ENCODE data around the gene BAHCC1. TPM values are rescaled to one million over a fixed set of nuclear protein-coding genes. Genes with fewer than 3 reads are reported as not detected.

Gene BAHCC1
- total RNA-seq, 1 experiment from 2014 or later, result 29.8 TPM

DNA sequence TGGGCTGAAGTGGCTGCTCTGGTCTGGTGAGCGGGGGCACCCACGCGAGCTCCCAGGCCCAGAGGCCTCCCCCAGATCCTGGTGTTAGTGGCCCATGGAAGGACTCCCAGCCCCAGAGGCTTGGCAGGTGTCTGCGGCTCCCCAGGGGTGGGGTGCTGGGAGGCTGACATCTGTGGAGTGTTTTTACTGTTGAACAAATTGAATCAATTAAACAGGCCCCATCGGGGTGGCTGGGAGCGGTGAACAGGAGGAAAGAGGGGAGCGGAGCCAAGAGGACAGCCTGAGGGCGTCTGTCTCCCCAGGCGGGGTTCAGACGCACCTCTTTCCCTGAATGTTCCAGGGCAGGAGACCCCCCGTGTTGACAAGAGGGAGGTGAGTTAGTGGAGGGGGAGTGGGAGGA, 87.4 kb downstream of the BAHCC1 start:
- no peak for TF ChIP-seq RORB (CRISPR knock-in tag; IDR thresholded peaks at IDR 0.05)
- TF ChIP-seq, protein P1, sequence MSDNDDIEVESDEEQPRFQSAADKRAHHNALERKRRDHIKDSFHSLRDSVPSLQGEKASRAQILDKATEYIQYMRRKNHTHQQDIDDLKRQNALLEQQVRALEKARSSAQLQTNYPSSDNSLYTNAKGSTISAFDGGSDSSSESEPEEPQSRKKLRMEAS (CRISPR knock-in tag; IDR thresholded peaks at IDR 0.05), result no peak
- TF ChIP-seq, protein P2, sequence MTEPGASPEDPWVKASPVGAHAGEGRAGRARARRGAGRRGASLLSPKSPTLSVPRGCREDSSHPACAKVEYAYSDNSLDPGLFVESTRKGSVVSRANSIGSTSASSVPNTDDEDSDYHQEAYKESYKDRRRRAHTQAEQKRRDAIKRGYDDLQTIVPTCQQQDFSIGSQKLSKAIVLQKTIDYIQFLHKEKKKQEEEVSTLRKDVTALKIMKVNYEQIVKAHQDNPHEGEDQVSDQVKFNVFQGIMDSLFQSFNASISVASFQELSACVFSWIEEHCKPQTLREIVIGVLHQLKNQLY (CRISPR knock-in tag; IDR thresholded peaks at IDR 0.05), result no peak
- POLR2A ChIA-PET, result no interaction called here

GRCh38 chr17:81483085-81483861, 88.0 kb downstream of the BAHCC1 start:
- peaks cover 7% of the 10 kb centered on the region; the same call in 1 of the 2 replicates for H3K4me1 Mint-ChIP-seq
- no peaks in the 10 kb centered on the region for H3K36me3 Mint-ChIP-seq
- no peaks in the 10 kb centered on the region for H3K9me3 Mint-ChIP-seq
- ChIA-PET CTCF (interaction anchor here (0.6 to 2.8 kb wide), 23 partner anchors 8 to 232 kb away, joined by 3 to 62 read pairs (median 10); partner anchors contain the start of gene BAHCC1), POLR2A (interaction anchor here (1.8 kb wide), 1 partner anchor 25 kb away, joined by 7 read pairs; no protein-coding TSS in a partner anchor)
- DNase-seq (ENCODE audit: low spot score), result peak; percentile 33
- peaks cover 66% of the 10 kb centered on the region for H3K27me3 Mint-ChIP-seq (ENCODE audit: low read depth)
- no peak for ATAC-seq
- no peak overlapping the region for H3K27ac Mint-ChIP-seq
- peak overlapping the region; percentile 52 for H3K4me3 Mint-ChIP-seq
- TF ChIP-seq, protein P3, sequence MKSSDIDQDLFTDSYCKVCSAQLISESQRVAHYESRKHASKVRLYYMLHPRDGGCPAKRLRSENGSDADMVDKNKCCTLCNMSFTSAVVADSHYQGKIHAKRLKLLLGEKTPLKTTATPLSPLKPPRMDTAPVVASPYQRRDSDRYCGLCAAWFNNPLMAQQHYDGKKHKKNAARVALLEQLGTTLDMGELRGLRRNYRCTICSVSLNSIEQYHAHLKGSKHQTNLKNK (CRISPR knock-in tag; IDR thresholded peaks at IDR 0.05), result no peak
- TF ChIP-seq FOXP1 (CRISPR knock-in tag; IDR thresholded peaks at IDR 0.05; ENCODE audit: borderline replicate concordance) (no peak), PRDM15 (CRISPR knock-in tag; IDR thresholded peaks at IDR 0.05) (peak; percentile 36; the same call in 1 of the 2 replicates), FOXJ3 (CRISPR knock-in tag; IDR thresholded peaks at IDR 0.05; ENCODE audit: borderline replicate concordance) (no peak)
- TF ChIP-seq, protein P4, sequence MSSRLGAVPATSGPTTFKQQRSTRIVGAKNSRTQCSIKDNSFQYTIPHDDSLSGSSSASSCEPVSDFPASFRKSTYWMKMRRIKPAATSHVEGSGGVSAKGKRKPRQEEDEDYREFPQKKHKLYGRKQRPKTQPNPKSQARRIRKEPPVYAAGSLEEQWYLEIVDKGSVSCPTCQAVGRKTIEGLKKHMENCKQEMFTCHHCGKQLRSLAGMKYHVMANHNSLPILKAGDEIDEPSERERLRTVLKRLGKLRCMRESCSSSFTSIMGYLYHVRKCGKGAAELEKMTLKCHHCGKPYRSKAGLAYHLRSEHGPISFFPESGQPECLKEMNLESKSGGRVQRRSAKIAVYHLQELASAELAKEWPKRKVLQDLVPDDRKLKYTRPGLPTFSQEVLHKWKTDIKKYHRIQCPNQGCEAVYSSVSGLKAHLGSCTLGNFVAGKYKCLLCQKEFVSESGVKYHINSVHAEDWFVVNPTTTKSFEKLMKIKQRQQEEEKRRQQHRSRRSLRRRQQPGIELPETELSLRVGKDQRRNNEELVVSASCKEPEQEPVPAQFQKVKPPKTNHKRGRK (CRISPR knock-in tag; IDR thresholded peaks at IDR 0.05; ENCODE audit: borderline replicate concordance), result no peak

More for the DNA sequence above, 87.4 kb downstream of the BAHCC1 start:
- Mint-ChIP-seq H3K4me3 (peak overlapping the region; percentile 45), H3K36me3 (no peaks in the 10 kb centered on the region), H3K9me3 (no peaks in the 10 kb centered on the region), H3K27me3 (ENCODE audit: low read depth) (peaks cover 72% of the 10 kb centered on the region), H3K27ac (no peak overlapping the region), H3K4me1 (peaks cover 7% of the 10 kb centered on the region; the same call in 1 of the 2 replicates)
- ATAC-seq (no peak), DNase-seq (ENCODE audit: low spot score) (no peak)
- CTCF ChIA-PET, result interaction anchor here (0.9 to 2.6 kb wide), 6 partner anchors 31 to 228 kb away, joined by 3 to 25 read pairs (median 10); no protein-coding TSS in a partner anchor

- DNase-seq (ENCODE audit: low spot score) (no peak), ATAC-seq (peak; percentile 15)
- ChIA-PET CTCF (interaction anchor here (0.6 to 2.8 kb wide), 27 partner anchors 9 to 245 kb away, joined by 3 to 62 read pairs (median 10); partner anchors contain the start of genes BAHCC1, NDUFAF8 and TEPSIN), POLR2A (interaction anchor here (1.0 to 1.8 kb wide), 2 partner anchors 23 to 24 kb away, joined by 3 to 7 read pairs; no protein-coding TSS in a partner anchor)
- no peaks in the 10 kb centered on the region for H3K9me3 Mint-ChIP-seq
- no peak overlapping the region for H3K27ac Mint-ChIP-seq
- peaks cover 64% of the 10 kb centered on the region for H3K27me3 Mint-ChIP-seq (ENCODE audit: low read depth)
- no peaks in the 10 kb centered on the region for H3K36me3 Mint-ChIP-seq
- peak overlapping the region; percentile 52 for H3K4me3 Mint-ChIP-seq
- H3K4me1 Mint-ChIP-seq, result peaks cover 7% of the 10 kb centered on the region; the same call in 1 of the 2 replicates
- TF ChIP-seq, protein P4 (CRISPR knock-in tag; IDR thresholded peaks at IDR 0.05; ENCODE audit: borderline replicate concordance), result no peak
- TF ChIP-seq ZNF263 (CRISPR knock-in tag; IDR thresholded peaks at IDR 0.05; ENCODE audit: low read depth) (no peak), IRF2 (CRISPR knock-in tag; IDR thresholded peaks at IDR 0.05; ENCODE audit: borderline replicate concordance, low read depth) (no peak), CTCF (IDR thresholded peaks at IDR 0.05) (no peak)
- TF ChIP-seq, protein P1 (CRISPR knock-in tag; IDR thresholded peaks at IDR 0.05), result no peak
- TF ChIP-seq, protein P5, sequence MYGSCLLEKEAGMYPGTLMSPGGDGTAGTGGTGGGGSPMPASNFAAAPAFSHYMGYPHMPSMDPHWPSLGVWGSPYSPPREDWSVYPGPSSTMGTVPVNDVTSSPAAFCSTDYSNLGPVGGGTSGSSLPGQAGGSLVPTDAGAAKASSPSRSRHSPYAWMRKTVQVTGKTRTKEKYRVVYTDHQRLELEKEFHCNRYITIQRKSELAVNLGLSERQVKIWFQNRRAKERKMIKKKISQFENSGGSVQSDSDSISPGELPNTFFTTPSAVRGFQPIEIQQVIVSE (CRISPR knock-in tag; IDR thresholded peaks at IDR 0.05; ENCODE audit: borderline replicate concordance), result no peak
- TF ChIP-seq, protein P2 (CRISPR knock-in tag; IDR thresholded peaks at IDR 0.05), result no peak
- TF ChIP-seq, protein P6, sequence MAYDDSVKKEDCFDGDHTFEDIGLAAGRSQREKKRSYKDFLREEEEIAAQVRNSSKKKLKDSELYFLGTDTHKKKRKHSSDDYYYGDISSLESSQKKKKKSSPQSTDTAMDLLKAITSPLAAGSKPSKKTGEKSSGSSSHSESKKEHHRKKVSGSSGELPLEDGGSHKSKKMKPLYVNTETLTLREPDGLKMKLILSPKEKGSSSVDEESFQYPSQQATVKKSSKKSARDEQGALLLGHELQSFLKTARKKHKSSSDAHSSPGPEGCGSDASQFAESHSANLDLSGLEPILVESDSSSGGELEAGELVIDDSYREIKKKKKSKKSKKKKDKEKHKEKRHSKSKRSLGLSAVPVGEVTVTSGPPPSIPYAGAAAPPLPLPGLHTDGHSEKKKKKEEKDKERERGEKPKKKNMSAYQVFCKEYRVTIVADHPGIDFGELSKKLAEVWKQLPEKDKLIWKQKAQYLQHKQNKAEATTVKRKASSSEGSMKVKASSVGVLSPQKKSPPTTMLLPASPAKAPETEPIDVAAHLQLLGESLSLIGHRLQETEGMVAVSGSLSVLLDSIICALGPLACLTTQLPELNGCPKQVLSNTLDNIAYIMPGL (CRISPR knock-in tag; IDR thresholded peaks at IDR 0.05), result no peak
Observed at GRCh38 chr17:81483862-81484194, 88.6 kb downstream of the BAHCC1 start.
